Measurements from ENCODE around the gene WDR11. TPM values are rescaled to one million over a fixed set of nuclear protein-coding genes. Genes with fewer than 3 reads are reported as not detected.
A peak's percentile ranks its signal among the peaks of the same experiment; 100 is the strongest.
"Not testable (repeated sequence)": the region's sequence is repeated elsewhere in the genome, so short reads cannot be mapped to it uniquely, and the experiment has no call there.

WDR11 gene
- total and polyA plus RNA-seq, 2 donors, result 36.9 to 45.2 TPM

GRCh38 chr10:120897343-120897742 lies 46.2 kb downstream of the WDR11 start:
- Histone ChIP-seq H3K4me3 (ENCODE audit: low read length in 2 of 2) (no peak overlapping the region), H3K9me3 (ENCODE audit: control insufficient read depth in 2 of 2, insufficient read depth in 1 of 2, low read length in 1 of 2) (no peaks in the 10 kb centered on the region), H3K27me3 (ENCODE audit: control insufficient read depth in 2 of 2, insufficient read depth in 1 of 2, low read length in 1 of 2) (no peaks in the 10 kb centered on the region), H3K36me3 (ENCODE audit: control insufficient read depth in 2 of 2, insufficient read depth in 2 of 2, low read length in 1 of 2) (peaks cover 6 to 8% of the 10 kb centered on the region in 2 donors), H3K27ac (ENCODE audit: low read depth in 1 of 2, low read length in 1 of 2) (no peak overlapping the region), H3K4me1 (ENCODE audit: control insufficient read depth in 2 of 2, insufficient read depth in 2 of 2, low read length in 2 of 2) (no peaks in the 10 kb centered on the region)
- DNase-seq (ENCODE audit: low read depth in 6 of 9, low spot score in 9 of 9), result no peak
- WGBS, result 73% methylated on average over 2 of the region's 2 CpGs

GRCh38 chr10:120905268-120905667 lies 54.1 kb downstream of the WDR11 start:
- 92% methylated on average over 9 of the region's 9 CpGs for WGBS

DNA sequence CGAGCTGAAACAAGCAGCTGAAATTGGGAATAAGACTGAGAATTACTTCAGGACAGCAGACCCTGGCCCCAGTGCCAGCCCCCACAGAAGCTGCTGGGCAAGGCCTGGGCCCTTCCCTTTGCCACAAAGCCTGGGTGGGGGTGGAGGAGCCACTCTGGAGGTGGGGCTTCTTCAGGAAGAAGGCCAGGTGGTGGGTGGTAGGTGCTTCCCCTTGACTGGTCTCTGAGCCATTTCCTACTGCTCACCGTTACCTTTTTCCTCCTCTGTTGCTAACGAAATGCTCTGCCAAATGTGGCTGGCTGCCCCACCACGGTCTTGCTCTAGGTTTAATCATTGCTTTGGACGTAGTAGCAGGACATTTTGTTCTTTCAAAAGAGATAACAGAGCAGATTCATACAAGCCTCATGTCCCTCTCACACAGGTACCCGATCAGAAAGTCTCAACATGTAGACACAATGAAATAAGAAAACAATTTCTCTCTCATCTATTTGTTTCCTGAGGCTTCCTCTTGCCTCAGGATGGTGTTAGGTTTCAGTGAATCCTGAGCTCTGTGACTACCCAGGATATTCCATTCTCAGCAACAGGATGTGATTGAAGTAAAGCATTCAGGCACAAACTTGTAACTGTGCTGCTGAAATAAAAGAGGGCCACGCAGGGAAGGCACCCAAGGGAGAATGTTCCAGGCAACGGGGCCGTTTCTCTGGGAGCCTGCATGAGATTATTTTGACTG lies 66.5 kb downstream of the WDR11 start:
- Histone ChIP-seq H3K36me3 (ENCODE audit: control insufficient read depth in 2 of 2, insufficient read depth in 2 of 2, low read length in 1 of 2) (no peaks in the 10 kb centered on the region), H3K27me3 (ENCODE audit: control insufficient read depth in 2 of 2, insufficient read depth in 1 of 2, low read length in 1 of 2) (no peaks in the 10 kb centered on the region), H3K4me1 (ENCODE audit: control insufficient read depth in 2 of 2, insufficient read depth in 2 of 2, low read length in 2 of 2) (peaks cover 0 to 5% of the 10 kb centered on the region in 2 donors), H3K27ac (ENCODE audit: low read depth in 1 of 2, low read length in 1 of 2) (peak overlapping the region; percentile 64 to 66), H3K9me3 (ENCODE audit: control insufficient read depth in 2 of 2, insufficient read depth in 1 of 2, low read length in 1 of 2) (peaks cover 0 to 3% of the 10 kb centered on the region in 2 donors), H3K4me3 (ENCODE audit: low read length in 2 of 2) (no peak overlapping the region)
- no peak for DNase-seq (ENCODE audit: low read depth in 6 of 9, low spot score in 9 of 9)
- 79% methylated on average over 9 of the region's 9 CpGs for WGBS

More at GRCh38 chr10:120905268-120905667, 54.1 kb downstream of the WDR11 start:
- no peak for DNase-seq (ENCODE audit: low read depth in 6 of 9, low spot score in 9 of 9)
- H3K9me3 ChIP-seq (ENCODE audit: control insufficient read depth in 2 of 2, insufficient read depth in 1 of 2, low read length in 1 of 2), result no peaks in the 10 kb centered on the region
- peak overlapping the region; percentile 11 to 21 for H3K27ac ChIP-seq (ENCODE audit: low read depth in 1 of 2, low read length in 1 of 2)
- H3K27me3 ChIP-seq (ENCODE audit: control insufficient read depth in 2 of 2, insufficient read depth in 1 of 2, low read length in 1 of 2), result no peaks in the 10 kb centered on the region
- H3K4me3 ChIP-seq (ENCODE audit: low read length in 2 of 2), result no peak overlapping the region
- peaks cover 42 to 45% of the 10 kb centered on the region in 2 donors for H3K36me3 ChIP-seq (ENCODE audit: control insufficient read depth in 2 of 2, insufficient read depth in 2 of 2, low read length in 1 of 2)
- H3K4me1 ChIP-seq (ENCODE audit: control insufficient read depth in 2 of 2, insufficient read depth in 2 of 2, low read length in 2 of 2), result peaks cover 0 to 3% of the 10 kb centered on the region in 2 donors

GRCh38 chr10:120923886-120924285 lies 72.7 kb downstream of the WDR11 start:
- DNase-seq (ENCODE audit: low read depth in 6 of 9, low spot score in 9 of 9); H3K4me3 ChIP-seq (ENCODE audit: low read length in 2 of 2); H3K4me1 ChIP-seq (ENCODE audit: control insufficient read depth in 2 of 2, insufficient read depth in 2 of 2, low read length in 2 of 2); H3K36me3 ChIP-seq (ENCODE audit: control insufficient read depth in 2 of 2, insufficient read depth in 2 of 2, low read length in 1 of 2); H3K27ac ChIP-seq (ENCODE audit: low read depth in 1 of 2, low read length in 1 of 2); H3K9me3 ChIP-seq (ENCODE audit: control insufficient read depth in 2 of 2, insufficient read depth in 1 of 2, low read length in 1 of 2); H3K27me3 ChIP-seq (ENCODE audit: control insufficient read depth in 2 of 2, insufficient read depth in 1 of 2, low read length in 1 of 2): not testable (repeated sequence)
- 93% methylated on average over 29 of the region's 29 CpGs for WGBS

DNA sequence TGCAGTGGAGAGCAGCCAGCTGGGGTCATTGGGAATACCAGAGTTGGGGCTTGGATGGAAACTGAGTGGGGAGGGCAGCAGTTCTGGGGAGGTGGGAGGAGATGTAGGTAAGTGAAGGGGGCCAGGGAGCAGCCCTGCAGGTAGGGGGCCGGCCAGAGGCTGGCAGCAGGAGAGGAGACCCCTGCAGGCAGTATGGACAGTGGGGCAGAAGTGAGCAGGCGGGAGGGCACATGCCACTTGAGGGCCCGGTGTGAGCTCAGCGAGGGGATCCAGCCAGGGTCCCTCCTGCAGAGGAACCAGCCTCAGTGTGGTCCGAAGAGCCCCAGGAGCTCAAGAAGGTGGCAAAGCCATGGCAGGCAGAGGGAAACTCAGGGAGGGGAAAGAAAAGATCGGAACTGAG lies 75.4 kb downstream of the WDR11 start:
- no peak overlapping the region for H3K4me3 ChIP-seq (ENCODE audit: low read length in 2 of 2)
- no peaks in the 10 kb centered on the region for H3K9me3 ChIP-seq (ENCODE audit: control insufficient read depth in 2 of 2, insufficient read depth in 1 of 2, low read length in 1 of 2)
- DNase-seq (ENCODE audit: low read depth in 6 of 9, low spot score in 9 of 9), result no peak
- H3K4me1 ChIP-seq (ENCODE audit: control insufficient read depth in 2 of 2, insufficient read depth in 2 of 2, low read length in 2 of 2), result no peaks in the 10 kb centered on the region
- H3K36me3 ChIP-seq (ENCODE audit: control insufficient read depth in 2 of 2, insufficient read depth in 2 of 2, low read length in 1 of 2), result no peaks in the 10 kb centered on the region
- WGBS, result 86% methylated on average over 6 of the region's 6 CpGs
- H3K27me3 ChIP-seq (ENCODE audit: control insufficient read depth in 2 of 2, insufficient read depth in 1 of 2, low read length in 1 of 2), result no peaks in the 10 kb centered on the region
- peak overlapping the region in 1 of 2 donors; percentile 5 for H3K27ac ChIP-seq (ENCODE audit: low read depth in 1 of 2, low read length in 1 of 2)

DNA sequence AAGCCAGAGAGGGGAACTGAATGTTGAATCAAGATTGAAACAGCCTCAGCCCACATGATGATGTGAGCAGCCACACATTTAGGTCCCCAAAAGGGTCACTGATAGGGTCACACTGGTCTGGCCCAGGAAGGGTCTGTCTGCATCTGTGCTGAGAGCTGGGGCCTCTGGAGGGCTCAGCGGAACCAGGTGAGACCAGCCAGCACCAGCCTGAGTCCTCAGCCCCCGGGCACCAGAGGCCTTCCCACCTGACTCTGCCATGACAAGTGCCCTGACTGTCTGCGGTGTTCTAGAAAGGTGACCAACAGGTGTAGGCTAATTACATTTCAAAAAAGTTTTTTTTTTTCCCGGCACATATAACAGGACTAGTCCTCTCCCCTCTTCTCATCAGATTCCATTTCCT lies 76.2 kb downstream of the WDR11 start:
- Histone ChIP-seq H3K4me1 (ENCODE audit: control insufficient read depth in 2 of 2, insufficient read depth in 2 of 2, low read length in 2 of 2) (no peaks in the 10 kb centered on the region), H3K27me3 (ENCODE audit: control insufficient read depth in 2 of 2, insufficient read depth in 1 of 2, low read length in 1 of 2) (no peaks in the 10 kb centered on the region), H3K9me3 (ENCODE audit: control insufficient read depth in 2 of 2, insufficient read depth in 1 of 2, low read length in 1 of 2) (no peaks in the 10 kb centered on the region), H3K4me3 (ENCODE audit: low read length in 2 of 2) (no peak overlapping the region), H3K27ac (ENCODE audit: low read depth in 1 of 2, low read length in 1 of 2) (no peak overlapping the region), H3K36me3 (ENCODE audit: control insufficient read depth in 2 of 2, insufficient read depth in 2 of 2, low read length in 1 of 2) (no peaks in the 10 kb centered on the region)
- no peak for DNase-seq (ENCODE audit: low read depth in 6 of 9, low spot score in 9 of 9)
- WGBS, result 84% methylated on average over 4 of the region's 4 CpGs

- DNase-seq (ENCODE audit: low read depth in 6 of 9, low spot score in 9 of 9), result no peak
- H3K4me1 ChIP-seq (ENCODE audit: control insufficient read depth in 2 of 2, insufficient read depth in 2 of 2, low read length in 2 of 2), result no peaks in the 10 kb centered on the region
- WGBS, result 94% methylated on average over 7 of the region's 7 CpGs
These were observed 78.0 kb downstream of the WDR11 start for GRCh38 chr10:120929166-120929565.

DNA sequence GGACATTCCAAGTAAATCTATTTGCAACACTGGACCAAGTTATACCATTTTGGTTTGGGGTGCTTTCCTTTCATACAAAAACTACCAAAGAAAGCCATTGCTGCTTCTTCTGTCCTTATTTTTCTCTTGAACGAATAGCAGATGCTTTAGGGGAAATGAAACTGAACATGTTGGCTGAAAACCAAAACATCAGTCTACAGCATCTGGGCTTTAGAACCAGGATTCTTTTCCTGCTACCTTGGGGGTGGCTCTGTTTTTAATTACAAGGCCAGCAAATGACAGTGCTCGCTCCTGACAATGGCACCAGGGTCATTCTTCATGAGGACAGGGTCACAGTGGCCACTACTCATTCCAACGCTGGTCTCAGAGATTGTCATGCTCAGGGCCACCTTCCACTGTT lies 80.3 kb downstream of the WDR11 start:
- WGBS, result 82% methylated on average over 3 of the region's 3 CpGs
- H3K36me3 ChIP-seq (ENCODE audit: control insufficient read depth in 2 of 2, insufficient read depth in 2 of 2, low read length in 1 of 2), result no peaks in the 10 kb centered on the region
- no peaks in the 10 kb centered on the region for H3K4me1 ChIP-seq (ENCODE audit: control insufficient read depth in 2 of 2, insufficient read depth in 2 of 2, low read length in 2 of 2)
- H3K27ac ChIP-seq (ENCODE audit: low read depth in 1 of 2, low read length in 1 of 2), result no peak overlapping the region
- H3K27me3 ChIP-seq (ENCODE audit: control insufficient read depth in 2 of 2, insufficient read depth in 1 of 2, low read length in 1 of 2), result no peaks in the 10 kb centered on the region
- no peak overlapping the region for H3K4me3 ChIP-seq (ENCODE audit: low read length in 2 of 2)
- no peak for DNase-seq (ENCODE audit: low read depth in 6 of 9, low spot score in 9 of 9)
- H3K9me3 ChIP-seq (ENCODE audit: control insufficient read depth in 2 of 2, insufficient read depth in 1 of 2, low read length in 1 of 2), result no peaks in the 10 kb centered on the region

More at GRCh38 chr10:120929166-120929565, 78.0 kb downstream of the WDR11 start:
- no peaks in the 10 kb centered on the region for H3K36me3 ChIP-seq (ENCODE audit: control insufficient read depth in 2 of 2, insufficient read depth in 2 of 2, low read length in 1 of 2)
- no peaks in the 10 kb centered on the region for H3K9me3 ChIP-seq (ENCODE audit: control insufficient read depth in 2 of 2, insufficient read depth in 1 of 2, low read length in 1 of 2)
- no peak overlapping the region for H3K27ac ChIP-seq (ENCODE audit: low read depth in 1 of 2, low read length in 1 of 2)
- no peak overlapping the region for H3K4me3 ChIP-seq (ENCODE audit: low read length in 2 of 2)
- no peaks in the 10 kb centered on the region for H3K27me3 ChIP-seq (ENCODE audit: control insufficient read depth in 2 of 2, insufficient read depth in 1 of 2, low read length in 1 of 2)

GRCh38 chr10:120931999-120932398 lies 80.8 kb downstream of the WDR11 start:
- WGBS, result 87% methylated on average over 4 of the region's 4 CpGs
- no peaks in the 10 kb centered on the region for H3K36me3 ChIP-seq (ENCODE audit: control insufficient read depth in 2 of 2, insufficient read depth in 2 of 2, low read length in 1 of 2)
- DNase-seq (ENCODE audit: low read depth in 6 of 9, low spot score in 9 of 9), result no peak

More at GRCh38 chr10:120931999-120932398, 80.8 kb downstream of the WDR11 start:
- H3K4me1 ChIP-seq (ENCODE audit: control insufficient read depth in 2 of 2, insufficient read depth in 2 of 2, low read length in 2 of 2), result no peaks in the 10 kb centered on the region
- no peaks in the 10 kb centered on the region for H3K27me3 ChIP-seq (ENCODE audit: control insufficient read depth in 2 of 2, insufficient read depth in 1 of 2, low read length in 1 of 2)
- no peak overlapping the region for H3K4me3 ChIP-seq (ENCODE audit: low read length in 2 of 2)
- no peaks in the 10 kb centered on the region for H3K9me3 ChIP-seq (ENCODE audit: control insufficient read depth in 2 of 2, insufficient read depth in 1 of 2, low read length in 1 of 2)
- no peak overlapping the region for H3K27ac ChIP-seq (ENCODE audit: low read depth in 1 of 2, low read length in 1 of 2)

Measured in thymus (tissue), 11 donors.